Peyer's patch (tissue), 4 donors: ENCODE measurements around the gene XPO4.
"Not testable (repeated sequence)": the region's sequence is repeated elsewhere in the genome, so short reads cannot be mapped to it uniquely, and the experiment has no call there.

Source experiments
- CTCF ChIP-seq, 6 experiments: fragments of 450-650 bp in 4 of 6; fragments of 200-600 bp in 2 of 6; sonication (generic) in 1 of 6; IDR thresholded peaks; one replicate each; pipeline ENCODE4 v1.5.1; 2017 to 2019; ENCODE audit warnings: antibody characterized with exemption in 6 of 6, mild to moderate bottlenecking in 3 of 6, moderate library complexity in 1 of 6
- POLR2A ChIP-seq, 2 donors: fragments of 450-650 bp; IDR thresholded peaks; one replicate each; pipeline ENCODE4 v1.5.1; 2017; ENCODE audit warnings: antibody characterized with exemption in 2 of 2, mild to moderate bottlenecking in 2 of 2, moderate library complexity in 2 of 2

- not testable (repeated sequence) for TF ChIP-seq CTCF, POLR2A (IDR thresholded peaks at IDR 0.05)
Measured at GRCh38 chr13:20743830-20744404, 158.6 kb downstream of the XPO4 start.
